WTC11 (cell line): ENCODE measurements around the gene AUP1. TPM values are rescaled to one million over a fixed set of nuclear protein-coding genes. Genes with fewer than 3 reads are reported as not detected.

Source experiments
- ATAC-seq: fragments of 200-7000 bp; cut with Tn5 transposase; 2 replicates; pipeline ENCODE4 v1.10.0; 2021; ENCODE audit warnings: mild to moderate bottlenecking, moderate library complexity
- CTCF ChIA-PET: fragments of 300-600 bp; sonication (Branson Sonifier 250); formaldehyde crosslinking; loops from one replicate; lab custom pipeline; 2021; ENCODE audit warnings: antibody characterized with exemption; lab: Charles Lee
- POLR2A ChIA-PET: fragments of 350-600 bp; sonication (Branson Sonifier 250); formaldehyde crosslinking; loops from one replicate; lab custom pipeline; 2021; ENCODE audit warnings: antibody characterized with exemption; lab: Charles Lee
- DNase-seq: peaks from one replicate; pipeline ENCODE4 v3.0.0; 2021; ENCODE audit warnings: low spot score
- H3K27ac Mint-ChIP-seq: 2 replicates; pipeline ENCODE4 v1.8.0; 2021; ENCODE audit warnings: mixed read lengths
- H3K27me3 Mint-ChIP-seq: 2 replicates; pipeline ENCODE4 v1.8.0; 2021; ENCODE audit warnings: low read depth, mild to moderate bottlenecking, moderate library complexity, mixed read lengths
- H3K36me3 Mint-ChIP-seq: 2 replicates; pipeline ENCODE4 v1.8.0; 2021; ENCODE audit warnings: mixed read lengths
- H3K4me1 Mint-ChIP-seq: 2 replicates; pipeline ENCODE4 v1.8.0; 2022; ENCODE audit warnings: mixed read lengths
- H3K4me3 Mint-ChIP-seq: 2 replicates; pipeline ENCODE4 v1.8.0; 2021; ENCODE audit warnings: mild to moderate bottlenecking, moderate library complexity, mixed read lengths
- H3K9me3 Mint-ChIP-seq: 2 replicates; pipeline ENCODE4 v1.8.0; 2021; ENCODE audit warnings: mixed read lengths
- ATF1 ChIP-seq: sonication (generic); formaldehyde crosslinking; IDR thresholded peaks from 2 replicates; pipeline ENCODE4 v1.8.1; 2023; ENCODE audit warnings: mild to moderate bottlenecking, moderate library complexity, missing genetic modification reagents
- CBFB ChIP-seq: sonication (generic); formaldehyde crosslinking; IDR thresholded peaks from 2 replicates; pipeline ENCODE4 v1.8.1; 2022; ENCODE audit warnings: mild to moderate bottlenecking, low read depth, missing genetic modification reagents
- CREB1 ChIP-seq: sonication (generic); formaldehyde crosslinking; IDR thresholded peaks from 2 replicates; pipeline ENCODE4 v1.8.0; 2023; ENCODE audit warnings: mild to moderate bottlenecking, missing genetic modification reagents
- ELF4 ChIP-seq: sonication (generic); formaldehyde crosslinking; IDR thresholded peaks from 2 replicates; pipeline ENCODE4 v1.8.1; 2022; ENCODE audit warnings: low read depth, mild to moderate bottlenecking, moderate library complexity, missing genetic modification reagents
- EMX1 ChIP-seq: fragments of 250-450 bp; sonication (Bioruptor Pico); IDR thresholded peaks from 2 replicates; pipeline ENCODE4 v1.8.0; 2021; ENCODE audit warnings: mild to moderate bottlenecking
- HMGA2 ChIP-seq: fragments of 250-450 bp; sonication (Bioruptor Pico); IDR thresholded peaks from 2 replicates; pipeline ENCODE4 v1.4.0; 2021; ENCODE audit warnings: mild to moderate bottlenecking, moderate library complexity
- IRF2 ChIP-seq: sonication (generic); formaldehyde crosslinking; IDR thresholded peaks from 2 replicates; pipeline ENCODE4 v1.8.0; 2022; ENCODE audit warnings: low read depth, missing genetic modification reagents, borderline replicate concordance
- JAZF1 ChIP-seq: fragments of 250-450 bp; sonication (Bioruptor Pico); IDR thresholded peaks from 2 replicates; pipeline ENCODE4 v1.9.0; 2021; ENCODE audit warnings: moderate library complexity, mild to moderate bottlenecking, inconsistent platforms
- MXD4 ChIP-seq: fragments of 250-450 bp; sonication (Bioruptor Pico); IDR thresholded peaks from 2 replicates; pipeline ENCODE4 v1.8.0; 2021; ENCODE audit warnings: mild to moderate bottlenecking, moderate library complexity, borderline replicate concordance
- NFE2L1 ChIP-seq: sonication (generic); formaldehyde crosslinking; IDR thresholded peaks from 2 replicates; pipeline ENCODE4 v1.8.1; 2023; ENCODE audit warnings: missing genetic modification reagents
- NR3C1 ChIP-seq: sonication (generic); formaldehyde crosslinking; conservative IDR thresholded peaks from 2 replicates; pipeline ENCODE4 v1.8.1; 2023; ENCODE audit warnings: low read depth, mild to moderate bottlenecking, missing genetic modification reagents
- OVOL2 ChIP-seq: fragments of 250-450 bp; sonication (Bioruptor Pico); IDR thresholded peaks from 2 replicates; pipeline ENCODE4 v1.9.0; 2021; ENCODE audit warnings: mild to moderate bottlenecking, borderline replicate concordance
- RELA ChIP-seq: sonication (generic); formaldehyde crosslinking; IDR thresholded peaks from 2 replicates; pipeline ENCODE4 v1.8.1; 2022; ENCODE audit warnings: missing genetic modification reagents, mild to moderate bottlenecking, borderline replicate concordance
- SP1 ChIP-seq: sonication (generic); formaldehyde crosslinking; conservative IDR thresholded peaks from 2 replicates; pipeline ENCODE4 v1.8.1; 2022; ENCODE audit warnings: missing genetic modification reagents
- TCF7 ChIP-seq: sonication (generic); formaldehyde crosslinking; IDR thresholded peaks from 2 replicates; pipeline ENCODE4 v1.8.0; 2022; ENCODE audit warnings: mild to moderate bottlenecking, low read depth, missing genetic modification reagents, moderate library complexity
- ZNF138 ChIP-seq: sonication (generic); formaldehyde crosslinking; conservative IDR thresholded peaks from 2 replicates; pipeline ENCODE4 v1.8.1; 2022; ENCODE audit warnings: mild to moderate bottlenecking, moderate library complexity, missing genetic modification reagents
- ZNF219 ChIP-seq: sonication (generic); formaldehyde crosslinking; IDR thresholded peaks from 2 replicates; pipeline ENCODE4 v1.8.0; 2023; ENCODE audit warnings: missing genetic modification reagents, mild to moderate bottlenecking, borderline replicate concordance
- ZNF396 ChIP-seq: fragments of 250-450 bp; sonication (Bioruptor Pico); IDR thresholded peaks from 2 replicates; pipeline ENCODE4 v1.8.0; 2021; ENCODE audit warnings: mild to moderate bottlenecking, moderate library complexity, borderline replicate concordance
- total RNA-seq: library from RNA; stranded (reverse); gene quantifications from 3 replicates; pipeline ENCODE4 v1.2.3, GENCODE V29; 2021
- TF ChIP-seq, protein P1 (sequence below): sonication (generic); formaldehyde crosslinking; IDR thresholded peaks from 2 replicates; pipeline ENCODE4 v1.8.1; 2022; ENCODE audit warnings: mild to moderate bottlenecking, missing genetic modification reagents, moderate library complexity, borderline replicate concordance
- TF ChIP-seq, protein P2 (sequence below): fragments of 250-450 bp; sonication (Bioruptor Pico); IDR thresholded peaks from 2 replicates; pipeline ENCODE4 v1.9.0; 2021; ENCODE audit warnings: moderate library complexity, mild to moderate bottlenecking, inconsistent platforms, borderline replicate concordance
- TF ChIP-seq, protein P3 (sequence below): sonication (generic); formaldehyde crosslinking; IDR thresholded peaks from 2 replicates; pipeline ENCODE4 v1.8.0; 2022; ENCODE audit warnings: mild to moderate bottlenecking, missing genetic modification reagents
- TF ChIP-seq, protein P4 (sequence below): sonication (generic); formaldehyde crosslinking; IDR thresholded peaks from 2 replicates; pipeline ENCODE4 v1.8.0; 2022; ENCODE audit warnings: mild to moderate bottlenecking, missing genetic modification reagents
- TF ChIP-seq, protein P5 (sequence below): sonication (generic); formaldehyde crosslinking; conservative IDR thresholded peaks from 2 replicates; pipeline ENCODE4 v1.8.1; 2022; ENCODE audit warnings: mild to moderate bottlenecking, missing genetic modification reagents
- TF ChIP-seq, protein P6 (sequence below): sonication (generic); formaldehyde crosslinking; IDR thresholded peaks from 2 replicates; pipeline ENCODE4 v1.8.1; 2022; ENCODE audit warnings: low read depth, mild to moderate bottlenecking, moderate library complexity, missing genetic modification reagents, borderline replicate concordance
- TF ChIP-seq, protein P7 (sequence below): sonication (generic); formaldehyde crosslinking; IDR thresholded peaks from 2 replicates; pipeline ENCODE4 v1.8.1; 2023; ENCODE audit warnings: mild to moderate bottlenecking, missing genetic modification reagents, moderate library complexity

The AUP1 gene
- total RNA-seq, 1 experiment from 2014 or later, result 84.9 TPM

DNA sequence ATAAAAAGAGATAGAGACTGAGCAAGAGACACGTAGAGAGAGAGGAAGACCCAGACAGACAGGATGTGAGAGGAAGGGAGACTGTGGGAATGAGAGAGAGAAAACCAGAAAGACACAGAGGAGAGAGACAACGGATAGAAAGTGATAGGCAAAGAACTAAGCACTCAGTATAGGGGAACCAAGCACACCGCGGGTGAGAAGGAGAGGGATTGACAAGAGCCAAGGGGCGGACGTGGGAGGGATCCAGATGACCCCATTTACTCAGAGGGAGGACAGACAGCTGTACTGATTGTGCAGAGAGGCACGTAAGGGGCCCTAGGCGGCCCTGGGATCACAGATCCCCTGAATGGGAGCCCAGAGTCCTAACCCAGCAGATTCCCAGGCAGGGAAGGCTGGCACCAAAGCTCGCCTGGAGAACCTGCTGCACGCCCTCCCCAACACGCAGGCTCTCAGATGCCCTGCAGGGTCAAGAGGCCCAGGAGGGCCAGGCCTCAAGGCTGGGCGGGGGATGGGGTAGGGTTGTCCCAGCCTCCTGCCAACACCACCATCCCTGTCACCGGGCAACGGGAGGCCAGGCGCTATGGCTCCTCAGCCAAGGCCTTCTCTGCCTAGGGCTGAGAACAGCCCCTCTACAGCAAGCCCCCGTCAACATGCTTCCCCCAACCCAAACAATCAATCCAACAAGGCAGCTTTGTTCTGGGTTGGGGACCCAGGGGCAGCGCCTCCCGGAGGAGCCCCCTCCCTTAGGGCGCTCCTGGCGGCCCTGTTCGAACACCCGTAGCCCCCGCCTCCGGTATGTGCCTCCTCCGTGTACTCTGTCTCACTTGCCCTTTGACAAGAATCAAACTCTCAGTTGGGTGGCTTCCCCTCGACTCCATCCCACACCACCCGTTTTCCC, 23.7 kb upstream of the AUP1 start (continued):
- TF ChIP-seq IRF2 (CRISPR knock-in tag) (no peak), RELA (CRISPR knock-in tag) (no peak), NFE2L1 (CRISPR knock-in tag) (0 out of 2 replicates have a peak, but pooled peaks have one; percentile 21), SP1 (CRISPR knock-in tag) (peak; percentile 19; the same call in 1 of the 2 replicates), MXD4 (CRISPR knock-in tag) (no peak), OVOL2 (no peak), ZNF396 (no peak)
- TF ChIP-seq, protein P1, sequence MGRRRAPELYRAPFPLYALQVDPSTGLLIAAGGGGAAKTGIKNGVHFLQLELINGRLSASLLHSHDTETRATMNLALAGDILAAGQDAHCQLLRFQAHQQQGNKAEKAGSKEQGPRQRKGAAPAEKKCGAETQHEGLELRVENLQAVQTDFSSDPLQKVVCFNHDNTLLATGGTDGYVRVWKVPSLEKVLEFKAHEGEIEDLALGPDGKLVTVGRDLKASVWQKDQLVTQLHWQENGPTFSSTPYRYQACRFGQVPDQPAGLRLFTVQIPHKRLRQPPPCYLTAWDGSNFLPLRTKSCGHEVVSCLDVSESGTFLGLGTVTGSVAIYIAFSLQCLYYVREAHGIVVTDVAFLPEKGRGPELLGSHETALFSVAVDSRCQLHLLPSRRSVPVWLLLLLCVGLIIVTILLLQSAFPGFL (CRISPR knock-in tag), result no peak
- TF ChIP-seq, protein P2, sequence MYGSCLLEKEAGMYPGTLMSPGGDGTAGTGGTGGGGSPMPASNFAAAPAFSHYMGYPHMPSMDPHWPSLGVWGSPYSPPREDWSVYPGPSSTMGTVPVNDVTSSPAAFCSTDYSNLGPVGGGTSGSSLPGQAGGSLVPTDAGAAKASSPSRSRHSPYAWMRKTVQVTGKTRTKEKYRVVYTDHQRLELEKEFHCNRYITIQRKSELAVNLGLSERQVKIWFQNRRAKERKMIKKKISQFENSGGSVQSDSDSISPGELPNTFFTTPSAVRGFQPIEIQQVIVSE, result no peak
- TF ChIP-seq, all 79 proteins: peak for 3

DNA sequence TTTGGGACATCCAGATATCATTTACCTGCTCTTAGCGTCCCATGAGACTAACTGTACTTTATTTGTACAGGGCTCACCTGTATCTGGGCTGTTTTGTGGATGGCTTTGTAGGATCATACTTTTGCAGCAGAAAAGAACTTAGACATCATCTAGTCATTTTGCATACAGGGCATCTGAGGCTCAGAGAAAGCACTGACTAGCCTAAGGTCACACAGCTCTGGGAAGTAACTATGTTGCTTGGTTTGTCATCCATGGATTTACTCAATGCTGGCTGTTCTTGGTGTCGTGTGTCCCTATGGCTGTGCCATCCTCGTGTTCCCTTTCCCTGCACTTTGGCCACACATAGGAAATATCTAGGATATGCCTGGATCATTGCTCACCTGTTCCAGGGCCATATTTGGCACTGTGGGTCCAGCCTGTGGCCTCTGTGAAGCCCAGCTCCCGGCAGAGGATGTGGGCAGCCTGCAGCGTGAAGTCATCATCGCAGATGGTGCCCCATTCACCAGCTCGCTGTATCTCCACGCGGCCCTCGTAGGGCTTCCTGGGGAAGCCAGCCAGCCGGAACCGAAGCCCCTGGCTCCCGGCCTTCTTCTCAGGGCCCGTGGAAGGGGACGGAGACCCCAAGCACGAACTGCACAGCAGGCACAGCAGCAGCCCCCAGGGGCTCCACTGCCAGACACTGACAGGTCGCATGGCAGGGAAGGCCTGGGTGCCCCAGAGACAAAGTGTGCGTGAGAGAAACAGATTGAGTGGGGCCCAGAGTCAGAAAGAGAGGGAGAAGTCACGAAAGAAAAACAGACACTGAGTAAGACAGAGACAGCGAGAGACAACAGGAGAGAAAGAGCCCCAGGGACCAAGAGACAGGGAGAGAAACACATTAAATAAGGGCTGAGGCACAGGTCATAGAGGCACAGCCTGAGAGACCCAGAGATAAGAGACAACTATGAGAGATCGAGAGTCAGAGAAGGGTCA, 22.7 kb upstream of the AUP1 start:
- ChIA-PET POLR2A (interaction anchor here (0.9 kb wide), 1 partner anchor 39 kb away, joined by 3 read pairs; no protein-coding TSS in a partner anchor), CTCF (interaction anchor here (1.8 kb wide), 1 partner anchor 22 kb away, joined by 9 read pairs; the partner anchor contains the start of genes AUP1 and HTRA2)
- Mint-ChIP-seq H3K4me3 (peak overlapping the region; percentile 84), H3K9me3 (no peaks in the 10 kb centered on the region), H3K4me1 (peaks cover 32% of the 10 kb centered on the region), H3K36me3 (peaks cover 2% of the 10 kb centered on the region; the same call in 1 of the 2 replicates), H3K27me3 (peaks cover 83% of the 10 kb centered on the region), H3K27ac (no peak overlapping the region; the same call in 1 of the 2 replicates)
- ATAC-seq, result no peak
- DNase-seq, result no peak
- TF ChIP-seq, protein P3, sequence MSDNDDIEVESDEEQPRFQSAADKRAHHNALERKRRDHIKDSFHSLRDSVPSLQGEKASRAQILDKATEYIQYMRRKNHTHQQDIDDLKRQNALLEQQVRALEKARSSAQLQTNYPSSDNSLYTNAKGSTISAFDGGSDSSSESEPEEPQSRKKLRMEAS (CRISPR knock-in tag), result no peak
- TF ChIP-seq, protein P4, sequence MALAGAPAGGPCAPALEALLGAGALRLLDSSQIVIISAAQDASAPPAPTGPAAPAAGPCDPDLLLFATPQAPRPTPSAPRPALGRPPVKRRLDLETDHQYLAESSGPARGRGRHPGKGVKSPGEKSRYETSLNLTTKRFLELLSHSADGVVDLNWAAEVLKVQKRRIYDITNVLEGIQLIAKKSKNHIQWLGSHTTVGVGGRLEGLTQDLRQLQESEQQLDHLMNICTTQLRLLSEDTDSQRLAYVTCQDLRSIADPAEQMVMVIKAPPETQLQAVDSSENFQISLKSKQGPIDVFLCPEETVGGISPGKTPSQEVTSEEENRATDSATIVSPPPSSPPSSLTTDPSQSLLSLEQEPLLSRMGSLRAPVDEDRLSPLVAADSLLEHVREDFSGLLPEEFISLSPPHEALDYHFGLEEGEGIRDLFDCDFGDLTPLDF, result no peak
- TF ChIP-seq RELA (CRISPR knock-in tag), result no peak
- no peak for TF ChIP-seq ZNF138 (CRISPR knock-in tag)
- no peak for TF ChIP-seq EMX1
- TF ChIP-seq ELF4 (CRISPR knock-in tag), result no peak
- TF ChIP-seq, protein P5, sequence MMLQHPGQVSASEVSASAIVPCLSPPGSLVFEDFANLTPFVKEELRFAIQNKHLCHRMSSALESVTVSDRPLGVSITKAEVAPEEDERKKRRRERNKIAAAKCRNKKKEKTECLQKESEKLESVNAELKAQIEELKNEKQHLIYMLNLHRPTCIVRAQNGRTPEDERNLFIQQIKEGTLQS (CRISPR knock-in tag), result no peak
- no peak for TF ChIP-seq CREB1 (CRISPR knock-in tag)
- no peak for TF ChIP-seq TCF7 (CRISPR knock-in tag)
- no peak for TF ChIP-seq JAZF1 (CRISPR knock-in tag)
- TF ChIP-seq ZNF219 (CRISPR knock-in tag), result no peak
- no peak for TF ChIP-seq SP1 (CRISPR knock-in tag)
- TF ChIP-seq, protein P6, sequence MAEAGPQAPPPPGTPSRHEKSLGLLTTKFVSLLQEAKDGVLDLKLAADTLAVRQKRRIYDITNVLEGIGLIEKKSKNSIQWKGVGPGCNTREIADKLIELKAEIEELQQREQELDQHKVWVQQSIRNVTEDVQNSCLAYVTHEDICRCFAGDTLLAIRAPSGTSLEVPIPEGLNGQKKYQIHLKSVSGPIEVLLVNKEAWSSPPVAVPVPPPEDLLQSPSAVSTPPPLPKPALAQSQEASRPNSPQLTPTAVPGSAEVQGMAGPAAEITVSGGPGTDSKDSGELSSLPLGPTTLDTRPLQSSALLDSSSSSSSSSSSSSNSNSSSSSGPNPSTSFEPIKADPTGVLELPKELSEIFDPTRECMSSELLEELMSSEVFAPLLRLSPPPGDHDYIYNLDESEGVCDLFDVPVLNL (CRISPR knock-in tag), result no peak
- TF ChIP-seq, protein P7, sequence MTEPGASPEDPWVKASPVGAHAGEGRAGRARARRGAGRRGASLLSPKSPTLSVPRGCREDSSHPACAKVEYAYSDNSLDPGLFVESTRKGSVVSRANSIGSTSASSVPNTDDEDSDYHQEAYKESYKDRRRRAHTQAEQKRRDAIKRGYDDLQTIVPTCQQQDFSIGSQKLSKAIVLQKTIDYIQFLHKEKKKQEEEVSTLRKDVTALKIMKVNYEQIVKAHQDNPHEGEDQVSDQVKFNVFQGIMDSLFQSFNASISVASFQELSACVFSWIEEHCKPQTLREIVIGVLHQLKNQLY (CRISPR knock-in tag), result no peak
- TF ChIP-seq, protein P2, result no peak
- no peak for TF ChIP-seq NFE2L1 (CRISPR knock-in tag)
- no peak for TF ChIP-seq ATF1
- no peak for TF ChIP-seq HMGA2 (CRISPR knock-in tag)
- TF ChIP-seq CBFB (CRISPR knock-in tag), result no peak
- no peak for TF ChIP-seq NR3C1 (CRISPR knock-in tag)
